ENCODE measurements around the gene SLC35B2.

Gene SLC35B2

DNA sequence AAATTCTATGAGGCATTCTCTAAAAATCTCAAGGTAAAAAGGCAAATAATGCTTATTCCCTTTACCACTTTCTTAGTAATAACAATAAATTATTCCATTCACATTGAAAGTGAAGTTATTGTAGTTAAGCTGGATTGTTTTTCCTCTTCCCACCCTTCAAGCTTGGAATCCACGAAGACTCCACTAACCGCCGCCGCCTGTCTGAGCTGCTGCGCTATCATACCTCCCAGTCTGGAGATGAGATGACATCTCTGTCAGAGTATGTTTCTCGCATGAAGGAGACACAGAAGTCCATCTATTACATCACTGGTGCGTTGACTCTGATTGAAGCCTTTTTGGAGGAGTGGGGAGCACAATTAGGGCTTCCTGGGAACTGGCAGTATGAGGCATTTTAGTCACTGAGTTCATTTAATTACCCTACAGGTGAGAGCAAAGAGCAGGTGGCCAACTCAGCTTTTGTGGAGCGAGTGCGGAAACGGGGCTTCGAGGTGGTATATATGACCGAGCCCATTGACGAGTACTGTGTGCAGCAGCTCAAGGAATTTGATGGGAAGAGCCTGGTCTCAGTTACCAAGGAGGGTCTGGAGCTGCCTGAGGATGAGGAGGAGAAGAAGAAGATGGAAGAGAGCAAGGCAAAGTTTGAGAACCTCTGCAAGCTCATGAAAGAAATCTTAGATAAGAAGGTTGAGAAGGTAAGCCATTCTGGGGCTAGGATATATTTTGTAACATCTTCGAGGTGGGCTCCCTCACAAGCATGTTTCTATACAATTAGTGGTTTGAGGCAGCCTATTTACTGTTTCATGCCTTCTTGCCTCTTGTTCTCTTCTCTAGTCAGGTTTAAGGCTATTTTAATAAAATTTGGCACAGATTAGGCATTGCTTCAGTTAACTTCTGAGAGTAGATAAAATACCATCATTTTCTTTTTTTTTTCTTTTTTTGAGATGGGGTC, 5.5 kb downstream of the SLC35B2 start:
- DNase-seq: no peak

DNA sequence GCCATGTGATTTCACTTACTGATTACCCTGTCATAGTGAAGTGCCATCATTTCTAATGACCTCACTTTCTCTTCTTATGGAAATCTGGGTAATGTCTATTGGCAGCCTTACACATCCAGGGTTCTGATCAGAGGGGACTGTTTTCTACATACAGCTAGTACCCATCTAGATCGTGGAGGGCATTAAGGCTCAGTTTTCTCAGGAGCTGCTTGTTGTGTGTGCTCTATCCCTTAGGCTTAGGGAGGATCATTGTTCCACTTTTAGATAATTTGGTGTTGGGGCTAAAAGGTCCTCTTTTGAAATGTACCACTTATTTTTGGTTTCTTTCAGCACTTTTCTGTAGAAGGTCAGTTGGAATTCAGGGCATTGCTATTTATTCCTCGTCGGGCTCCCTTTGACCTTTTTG, 6.6 kb downstream of the SLC35B2 start:
- DNase-seq: no peak

DNA sequence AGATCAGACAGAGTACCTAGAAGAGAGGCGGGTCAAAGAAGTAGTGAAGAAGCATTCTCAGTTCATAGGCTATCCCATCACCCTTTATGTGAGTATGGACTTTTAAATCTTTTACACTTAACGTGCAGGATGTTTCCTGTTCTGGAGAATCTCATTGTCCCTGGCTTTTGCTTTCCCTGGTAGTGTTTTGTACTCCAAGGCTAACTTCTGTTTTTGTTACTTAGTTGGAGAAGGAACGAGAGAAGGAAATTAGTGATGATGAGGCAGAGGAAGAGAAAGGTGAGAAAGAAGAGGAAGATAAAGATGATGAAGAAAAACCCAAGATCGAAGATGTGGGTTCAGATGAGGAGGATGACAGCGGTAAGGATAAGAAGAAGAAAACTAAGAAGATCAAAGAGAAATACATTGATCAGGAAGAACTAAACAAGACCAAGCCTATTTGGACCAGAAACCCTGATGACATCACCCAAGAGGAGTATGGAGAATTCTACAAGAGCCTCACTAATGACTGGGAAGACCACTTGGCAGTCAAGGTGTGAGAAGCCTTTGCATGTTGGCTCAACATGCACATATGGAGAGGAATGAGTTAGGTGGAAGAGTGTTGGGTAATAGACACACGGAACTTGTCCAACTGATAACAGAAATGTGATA, 7.1 kb downstream of the SLC35B2 start:
- no peak for DNase-seq

DNA sequence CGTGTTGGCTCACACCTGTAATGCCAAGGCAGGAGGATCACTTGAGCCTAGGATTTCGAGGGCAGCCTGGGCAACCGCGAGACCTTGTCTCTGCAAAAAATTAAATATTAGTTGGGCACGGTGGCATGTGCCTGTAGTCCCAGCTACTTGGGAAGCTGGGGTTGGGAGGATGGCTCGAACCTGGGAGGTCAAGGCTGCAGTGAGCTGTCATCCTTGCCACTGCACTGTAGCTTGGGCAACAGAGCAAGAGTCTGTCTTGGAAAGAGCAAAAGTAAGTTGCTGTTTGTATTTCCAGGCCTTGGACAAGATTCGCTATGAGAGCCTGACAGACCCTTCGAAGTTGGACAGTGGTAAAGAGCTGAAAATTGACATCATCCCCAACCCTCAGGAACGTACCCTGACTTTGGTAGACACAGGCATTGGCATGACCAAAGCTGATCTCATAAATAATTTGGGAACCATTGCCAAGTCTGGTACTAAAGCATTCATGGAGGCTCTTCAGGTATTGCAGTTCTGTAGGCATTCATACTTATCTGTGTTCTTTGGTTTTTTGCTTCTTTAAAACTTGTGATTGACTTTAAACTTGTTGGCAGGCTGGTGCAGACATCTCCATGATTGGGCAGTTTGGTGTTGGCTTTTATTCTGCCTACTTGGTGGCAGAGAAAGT, 8.1 kb downstream of the SLC35B2 start:
- DNase-seq: no peak

DNA sequence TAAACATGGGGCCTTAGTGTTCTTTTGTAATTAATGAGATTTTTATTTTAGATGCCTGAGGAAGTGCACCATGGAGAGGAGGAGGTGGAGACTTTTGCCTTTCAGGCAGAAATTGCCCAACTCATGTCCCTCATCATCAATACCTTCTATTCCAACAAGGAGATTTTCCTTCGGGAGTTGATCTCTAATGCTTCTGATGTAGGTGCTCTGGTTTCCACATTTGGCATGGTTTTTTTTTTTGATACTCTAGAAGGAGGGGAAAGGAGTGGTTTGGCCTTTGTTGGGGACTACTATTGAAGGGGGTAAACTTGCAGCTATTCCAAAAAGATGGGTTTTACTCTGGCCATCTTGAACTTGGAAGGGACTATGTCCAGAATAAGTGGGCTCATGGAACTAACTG, 8.7 kb downstream of the SLC35B2 start:
- DNase-seq: no peak

DNA sequence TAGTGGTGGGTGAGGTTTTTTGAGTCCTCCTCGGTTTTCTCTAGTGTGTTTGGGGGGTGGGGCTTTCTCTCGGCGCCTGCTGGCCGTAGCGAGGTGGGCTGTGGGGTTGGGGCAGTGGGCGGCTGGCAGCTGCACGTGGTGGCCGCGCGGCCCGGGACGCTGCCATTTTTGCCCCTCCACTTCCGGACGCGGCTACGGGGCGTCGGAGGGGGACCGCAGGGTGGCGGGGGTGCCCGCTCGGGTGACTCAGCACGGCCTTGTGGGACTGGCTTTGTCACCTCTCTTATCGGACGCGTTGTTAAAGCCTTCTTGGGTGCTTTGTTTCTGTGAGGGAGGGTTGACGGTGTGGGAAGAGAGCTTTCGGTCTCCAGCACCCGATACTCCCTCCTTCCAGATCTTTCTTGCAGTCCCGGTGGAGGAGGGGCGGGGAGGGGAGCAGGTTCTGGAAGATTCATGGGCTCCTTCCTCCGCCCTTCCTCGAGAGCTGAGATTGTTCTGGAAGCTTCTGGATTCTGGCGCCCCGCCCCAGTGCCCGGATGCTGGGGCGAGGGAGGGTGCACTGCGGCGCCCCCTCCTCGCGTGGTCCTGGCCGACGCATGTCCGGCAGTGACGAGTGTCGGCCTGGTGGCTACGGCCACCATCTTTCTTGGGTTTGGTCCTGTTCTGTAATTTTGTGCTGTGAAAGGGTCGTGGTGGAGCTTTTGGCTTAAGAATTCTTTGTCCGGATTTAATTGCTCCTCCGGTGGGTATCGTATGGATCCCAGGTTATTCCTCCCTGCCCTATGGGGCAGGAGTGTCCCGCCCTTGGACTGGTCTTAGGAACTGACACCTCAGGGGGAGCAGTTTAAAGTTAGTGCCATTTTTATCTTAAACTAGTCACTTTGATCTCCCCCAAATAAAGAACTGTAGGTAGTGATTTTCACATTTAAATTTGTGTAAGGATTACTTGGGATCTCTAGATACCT, 9.7 kb downstream of the SLC35B2 start:
- peak; percentile 12 for DNase-seq

DNA sequence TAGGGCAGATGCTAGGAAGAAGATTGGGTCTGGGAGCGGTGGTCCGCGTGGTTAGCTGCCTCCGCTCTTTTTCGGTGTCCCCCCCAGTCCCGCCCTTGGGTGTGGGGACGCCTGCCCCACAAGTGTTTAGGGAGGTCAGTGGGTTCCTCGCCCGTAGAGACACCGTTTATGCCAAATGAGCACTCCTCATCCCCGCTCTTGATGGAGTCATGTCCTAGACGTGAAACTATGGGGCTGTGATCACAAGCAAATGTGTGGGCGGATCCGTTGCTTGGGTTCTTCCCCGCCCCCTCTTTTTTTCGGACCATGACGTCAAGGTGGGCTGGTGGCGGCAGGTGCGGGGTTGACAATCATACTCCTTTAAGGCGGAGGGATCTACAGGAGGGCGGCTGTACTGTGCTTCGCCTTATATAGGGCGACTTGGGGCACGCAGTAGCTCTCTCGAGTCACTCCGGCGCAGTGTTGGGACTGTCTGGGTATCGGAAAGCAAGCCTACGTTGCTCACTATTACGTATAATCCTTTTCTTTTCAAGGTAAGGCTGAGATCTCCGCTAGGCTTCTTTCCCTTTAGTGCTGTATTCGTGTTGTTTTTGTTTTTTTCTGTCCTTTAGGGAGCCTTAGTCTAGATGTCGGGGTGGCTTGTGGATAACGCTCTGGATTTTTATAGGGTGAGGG, 10.5 kb downstream of the SLC35B2 start, which contains the start of gene HSP90AB1:
TSS of gene HSP90AB1 (plus strand) at position 439 of the 675 bp plus-strand sequence. CDS start 1,529 bp downstream, outside the sequence.
- DNase-seq: peak; percentile 96

DNA sequence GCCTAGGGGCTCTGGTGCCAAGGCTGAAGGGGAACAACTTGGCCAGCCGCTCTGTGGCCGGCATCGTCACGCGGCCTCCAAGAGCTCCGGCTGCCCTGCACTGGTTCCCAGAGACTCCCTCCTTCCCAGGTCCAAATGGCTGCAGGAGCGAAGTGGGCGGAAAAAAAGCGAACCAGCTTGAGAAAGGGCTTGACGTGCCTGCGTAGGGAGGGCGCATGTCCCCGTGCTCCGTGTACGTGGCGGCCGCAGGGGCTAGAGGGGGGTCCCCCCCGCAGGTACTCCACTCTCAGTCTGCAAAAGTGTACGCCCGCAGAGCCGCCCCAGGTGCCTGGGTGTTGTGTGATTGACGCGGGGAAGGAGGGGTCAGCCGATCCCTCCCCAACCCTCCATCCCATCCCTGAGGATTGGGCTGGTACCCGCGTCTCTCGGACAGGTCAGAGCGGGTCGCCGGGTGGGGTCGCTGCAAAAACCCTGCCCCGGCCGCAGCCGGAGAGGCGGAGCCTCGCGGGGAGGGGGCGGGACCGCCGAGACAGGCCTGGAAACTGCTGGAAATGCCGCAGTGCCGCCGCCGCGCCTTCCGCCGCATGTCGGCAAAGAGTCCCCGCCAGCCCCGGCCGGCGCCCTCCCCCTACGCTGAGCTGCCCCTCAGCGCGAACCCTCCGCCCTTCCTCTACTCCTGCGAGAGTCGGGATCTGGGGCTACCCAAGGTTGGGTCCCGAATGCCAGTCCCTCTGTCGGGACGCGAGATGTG, 11.2 kb downstream of the SLC35B2 start:
- DNase-seq: peak; percentile 88

DNA sequence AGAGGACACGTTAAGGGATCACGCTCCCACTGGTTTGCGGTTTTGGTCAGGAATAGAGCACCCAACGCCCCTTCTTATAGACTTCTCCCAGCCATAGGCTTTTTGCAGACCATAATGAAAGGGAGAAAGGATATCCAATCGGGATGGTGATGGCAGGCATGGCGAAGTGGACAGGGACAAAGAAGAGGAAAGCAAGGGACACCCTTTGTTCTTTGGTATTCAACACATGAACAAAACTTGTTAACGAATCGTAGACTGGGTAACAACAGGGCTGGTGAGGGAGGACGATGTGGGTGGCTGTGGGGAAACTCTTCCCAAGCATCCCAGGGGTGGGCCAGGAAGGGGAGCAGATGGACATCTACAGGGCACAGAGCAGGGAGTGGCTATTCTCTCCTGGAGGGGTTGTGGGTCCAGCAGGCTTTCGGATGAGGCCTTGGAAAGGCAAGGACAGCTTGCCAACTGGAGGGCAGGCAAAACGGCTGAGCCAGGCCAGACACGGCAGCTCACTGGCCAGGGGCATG, 11.9 kb downstream of the SLC35B2 start:
- DNase-seq: no peak

DNA sequence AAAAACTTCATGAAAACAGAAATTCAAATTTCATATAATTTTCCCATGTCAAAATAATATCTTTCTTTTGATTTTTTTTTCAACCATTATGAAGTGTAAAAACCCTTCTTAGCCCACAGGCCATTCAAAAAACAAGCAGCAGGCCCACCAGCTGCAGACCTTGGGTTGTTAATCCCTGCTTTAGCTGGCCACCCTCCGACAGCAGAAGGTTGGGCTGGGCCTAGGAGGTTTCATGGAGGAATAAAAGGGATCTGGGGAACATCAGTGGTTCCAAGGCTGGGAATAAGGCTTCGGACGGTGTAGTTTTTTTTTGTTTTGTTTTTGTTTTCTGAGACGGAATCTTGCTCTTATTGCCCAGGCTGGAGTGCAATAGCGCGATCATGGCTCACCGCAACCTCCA, 14.0 kb downstream of the SLC35B2 start:
- no peak for DNase-seq

DNA sequence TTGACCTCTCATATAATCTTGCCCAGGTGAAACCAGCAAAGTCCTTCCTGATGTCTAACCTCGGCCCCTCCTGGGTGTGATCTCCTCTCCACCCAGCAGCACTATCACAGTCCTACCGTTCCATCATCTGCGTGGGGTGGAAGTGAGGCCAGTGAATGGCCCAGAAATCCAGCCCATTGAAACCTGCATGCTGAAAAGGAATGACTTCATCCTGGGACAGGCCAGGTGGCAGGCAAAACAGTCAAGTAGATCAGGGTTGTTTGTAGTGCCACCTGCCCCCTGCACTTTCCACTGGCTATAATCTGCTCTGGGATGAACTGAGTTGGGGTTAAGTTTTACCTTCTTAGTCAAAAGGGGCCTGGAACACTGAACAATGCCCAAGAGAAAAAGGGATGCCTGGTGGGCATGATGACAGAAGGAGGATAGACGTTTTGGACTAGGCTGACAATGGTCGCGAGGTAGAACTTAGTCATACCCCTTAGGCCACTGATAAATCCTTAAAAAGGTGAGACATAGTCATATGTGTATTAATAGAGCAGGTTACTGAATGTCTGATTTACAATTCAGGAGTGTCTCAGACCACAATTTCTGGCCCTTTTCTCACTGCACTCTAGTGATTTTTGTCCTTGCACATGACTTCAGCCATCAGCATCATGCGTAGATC, 18.5 kb downstream of the SLC35B2 start:
- no peak for DNase-seq

DNA sequence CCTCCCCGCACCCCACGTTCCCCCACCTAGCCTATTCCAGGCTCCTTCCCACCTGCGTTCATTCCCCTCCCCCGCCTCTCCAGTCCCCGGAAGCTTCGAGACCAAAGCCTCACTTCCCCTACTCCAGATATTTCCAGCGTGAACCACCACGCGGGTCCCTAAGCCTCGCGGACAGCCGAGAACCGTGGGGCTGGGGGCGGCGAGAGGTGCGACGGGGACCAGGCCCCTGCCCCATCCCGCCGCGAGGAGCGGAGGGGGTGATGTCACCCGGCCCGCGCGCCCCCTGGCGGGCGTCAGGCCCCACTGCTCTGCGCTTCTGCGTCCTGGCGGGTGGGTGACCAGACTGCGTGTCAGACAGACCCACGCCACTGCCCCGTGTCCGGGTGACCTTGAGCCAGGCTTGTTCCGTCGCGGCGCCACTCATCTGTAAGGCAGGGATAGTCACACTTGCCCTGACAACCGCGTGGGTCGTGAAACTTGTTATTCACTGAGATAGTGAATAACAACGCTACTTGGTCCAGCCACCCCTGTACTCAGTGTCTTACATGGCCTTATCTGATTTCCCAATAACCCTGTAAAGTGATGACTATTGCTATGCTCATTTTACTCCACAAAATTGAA, 19.4 kb downstream of the SLC35B2 start:
- no peak for DNase-seq

DNA sequence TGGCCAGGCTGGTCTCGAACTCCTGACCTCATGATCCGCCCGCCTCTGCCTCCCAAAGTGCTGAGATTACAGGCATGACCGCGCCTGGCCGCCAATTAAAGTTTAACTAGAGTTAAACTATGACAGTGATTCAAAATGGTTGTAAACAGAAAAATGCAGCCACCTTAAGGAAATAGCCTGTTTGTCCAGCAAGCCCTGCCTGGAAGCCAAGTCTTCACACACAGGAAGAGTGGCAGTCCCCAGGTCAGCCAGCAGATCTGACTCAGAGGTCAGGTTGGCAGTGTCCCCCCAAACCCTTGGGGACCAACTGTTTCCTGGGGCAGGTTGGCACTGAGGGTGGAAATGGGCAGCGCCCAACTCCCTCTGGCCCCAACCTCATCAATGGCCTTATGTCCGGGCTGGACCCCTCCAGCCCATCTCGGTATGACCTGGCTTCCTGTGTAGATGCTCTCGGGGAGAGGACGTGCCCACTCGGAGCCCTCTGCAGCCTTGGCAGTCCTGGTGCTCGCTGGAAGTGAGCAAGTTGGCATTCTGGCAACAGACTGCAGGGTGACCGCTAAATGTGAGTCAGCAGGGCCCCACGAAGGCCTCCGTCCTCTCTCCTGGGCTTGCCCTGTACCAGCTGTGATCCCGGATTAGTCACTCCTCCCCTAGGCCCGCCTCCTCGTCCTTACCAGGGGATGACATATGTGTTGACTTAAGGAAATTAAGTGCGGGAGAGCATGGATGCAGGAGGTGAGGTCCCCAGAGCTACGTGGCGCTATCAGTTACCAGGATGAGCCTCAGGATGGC, 20.1 kb downstream of the SLC35B2 start:
- DNase-seq: peak; percentile 72

DNA sequence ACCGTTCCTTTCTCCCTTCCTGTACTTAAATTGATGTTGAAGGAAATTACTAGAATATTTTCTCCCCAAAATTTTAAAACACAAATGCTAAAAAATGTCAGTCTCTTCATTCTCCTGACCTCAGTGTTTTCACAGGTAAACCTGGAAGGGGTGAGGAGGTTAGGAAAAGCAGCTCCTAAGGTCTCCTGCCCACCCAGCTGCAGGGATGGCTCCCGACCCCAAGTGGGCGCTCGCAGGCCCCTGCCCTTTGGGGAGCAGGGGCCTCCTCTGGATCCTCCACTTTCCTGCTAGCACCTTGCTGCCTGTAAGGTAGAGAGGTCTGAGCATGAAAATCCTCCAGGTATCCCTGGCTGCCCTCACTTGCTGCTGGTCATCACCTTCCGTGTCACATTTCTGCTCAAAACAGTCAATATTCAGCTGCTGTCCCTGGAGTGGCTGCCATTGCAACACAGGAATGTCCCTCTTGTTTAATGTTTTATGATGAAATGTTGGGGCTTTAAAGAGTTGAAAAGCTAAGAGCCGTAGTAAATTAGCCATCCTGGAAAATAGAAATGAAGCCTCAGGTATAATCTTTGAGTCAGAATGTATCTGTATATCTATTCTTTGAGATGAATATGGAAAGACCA, 21.3 kb downstream of the SLC35B2 start:
- DNase-seq: no peak

DNA sequence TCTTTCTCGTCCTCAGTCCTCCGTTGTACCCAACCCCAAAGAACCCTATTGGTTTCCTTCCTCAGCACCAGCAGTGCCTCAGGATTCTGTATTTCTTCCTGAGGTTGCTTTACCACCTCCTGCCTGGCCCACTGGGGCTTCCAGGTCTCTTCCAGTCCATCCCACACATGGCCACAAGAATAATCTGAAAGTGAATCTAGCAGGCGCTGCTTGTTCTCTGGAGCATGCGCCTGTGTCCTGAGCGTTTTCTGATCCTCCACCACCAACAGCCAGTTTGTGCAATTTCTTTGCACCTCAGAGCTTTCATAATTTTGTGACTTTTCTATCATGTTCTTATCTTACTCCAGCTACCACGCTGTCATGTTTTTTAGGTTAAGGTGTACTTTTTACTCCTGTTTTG, 22.1 kb downstream of the SLC35B2 start:
- no peak for DNase-seq

DNA sequence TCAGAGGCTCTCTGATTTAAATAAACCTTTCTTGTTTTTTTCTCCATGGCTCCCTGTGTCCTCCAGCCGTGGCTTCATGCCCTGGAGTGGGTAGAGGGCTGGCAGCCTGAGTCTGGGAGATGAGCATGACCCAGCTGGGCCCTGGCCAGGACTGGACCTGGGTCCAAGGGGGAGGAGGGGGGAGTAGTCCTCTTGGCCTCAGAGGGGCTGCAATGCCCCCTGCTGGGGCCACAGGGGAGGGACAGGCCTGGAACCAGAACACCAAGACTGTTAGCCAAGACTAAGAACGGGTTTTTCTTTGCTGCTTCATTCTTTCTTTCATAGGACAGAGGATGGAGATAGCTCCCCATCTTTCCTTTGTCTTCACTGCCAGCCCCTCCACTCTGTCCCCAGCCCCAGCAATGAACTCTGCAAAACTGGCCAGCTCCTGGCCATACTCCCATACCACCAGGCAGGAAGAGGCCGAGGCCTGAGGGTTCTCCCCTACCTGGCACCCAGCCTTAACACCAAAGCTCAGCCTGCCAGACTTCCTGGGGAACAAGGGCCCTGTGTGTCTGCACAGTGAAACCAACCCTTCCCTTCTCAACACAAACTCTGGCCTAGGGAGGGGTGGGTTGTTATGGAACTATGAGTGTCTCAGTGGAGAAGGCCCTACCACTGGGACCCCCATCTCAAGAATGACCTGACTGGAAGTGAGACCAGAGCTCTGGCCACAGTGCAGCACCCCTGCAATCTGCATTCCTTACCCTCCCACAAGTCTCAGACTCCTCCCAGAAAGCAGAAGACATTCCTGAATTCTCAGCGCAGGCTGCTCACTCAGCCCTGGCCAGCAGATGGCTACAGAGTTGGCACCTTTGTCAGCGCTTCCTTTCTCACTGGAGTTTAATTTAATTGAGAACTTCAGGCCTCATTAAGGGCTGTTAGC, 23.0 kb downstream of the SLC35B2 start:
- DNase-seq: no peak

DNA sequence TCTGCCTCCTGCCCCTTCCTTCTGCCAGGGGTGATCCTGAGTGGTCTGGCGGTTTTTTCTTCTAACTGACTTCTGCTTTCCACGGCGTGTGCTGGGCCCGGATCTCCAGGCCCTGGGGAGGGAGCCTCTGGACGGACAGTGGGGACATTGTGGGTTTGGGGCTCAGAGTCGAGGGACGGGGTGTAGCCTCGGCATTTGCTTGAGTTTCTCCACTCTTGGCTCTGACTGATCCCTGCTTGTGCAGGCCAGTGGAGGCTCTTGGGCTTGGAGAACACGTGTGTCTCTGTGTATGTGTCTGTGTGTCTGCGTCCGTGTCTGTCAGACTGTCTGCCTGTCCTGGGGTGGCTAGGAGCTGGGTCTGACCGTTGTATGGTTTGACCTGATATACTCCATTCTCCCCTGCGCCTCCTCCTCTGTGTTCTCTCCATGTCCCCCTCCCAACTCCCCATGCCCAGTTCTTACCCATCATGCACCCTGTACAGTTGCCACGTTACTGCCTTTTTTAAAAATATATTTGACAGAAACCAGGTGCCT, 23.7 kb downstream of the SLC35B2 start:
- DNase-seq: no peak

Data from DMS79 (cell line).